Measurements from ENCODE around the gene KRT20.

GRCh38 chr17:40848583-40849235, 36.3 kb downstream of the KRT20 start:
- TF ChIP-seq CTCF (IDR thresholded peaks at IDR 0.05) (no peak), POLR2A (IDR thresholded peaks at IDR 0.05) (no peak)
